Upper lobe of left lung (tissue), 6 donors: ENCODE data around the gene HSPG2. TPM values are rescaled to one million over a fixed set of nuclear protein-coding genes. Genes with fewer than 3 reads are reported as not detected.

Source experiments
- ATAC-seq, 2 donors: fragments of 200-7000 bp; cut with Tn5 transposase; one replicate each; pipeline ENCODE4 v1.9.1; 2022; ENCODE audit warnings: mild to moderate bottlenecking in 2 of 2, moderate library complexity in 2 of 2; ENCODE audit not compliant: low FRiP score in 2 of 2
- DNase-seq, 2 donors: peaks; one replicate each; pipeline ENCODE4 v3.0.0-alpha.2; 2019 to 2020
- H3K27ac ChIP-seq, 4 donors: fragments of 200-600 bp; sonication (generic); one replicate each; pipeline ENCODE4 v1.5.1; 2016 to 2019
- H3K27me3 ChIP-seq, 4 donors: fragments of 200-600 bp; sonication (generic); one replicate each; pipeline ENCODE4 v1.5.1; 2017 to 2019
- H3K36me3 ChIP-seq, 4 donors: fragments of 200-600 bp; sonication (generic); one replicate each; pipeline ENCODE4 v1.5.1; 2016 to 2019
- H3K4me1 ChIP-seq, 4 donors: fragments of 200-600 bp; sonication (generic); one replicate each; pipeline ENCODE4 v1.5.1; 2018 to 2019
- H3K4me3 ChIP-seq, 4 donors: fragments of 200-600 bp; sonication (generic); one replicate each; pipeline ENCODE4 v1.5.1; 2017 to 2019; ENCODE audit warnings: mild to moderate bottlenecking in 2 of 4, moderate library complexity in 1 of 4
- H3K9me3 ChIP-seq, 4 donors: fragments of 200-600 bp; sonication (generic); one replicate each; pipeline ENCODE4 v1.5.1; 2018 to 2019
- CTCF ChIP-seq, 6 experiments: fragments of 450-650 bp in 4 of 6; fragments of 200-600 bp in 2 of 6; sonication (generic) in 2 of 6; IDR thresholded peaks; one replicate each; pipeline ENCODE4 v1.5.1; 2016 to 2019; ENCODE audit warnings: antibody characterized with exemption in 6 of 6
- EP300 ChIP-seq, 4 donors: sonication (generic); formaldehyde crosslinking; IDR thresholded peaks; one replicate each; pipeline ENCODE4 v1.5.1; 2017; ENCODE audit warnings: antibody characterized with exemption in 4 of 4, control low read depth in 2 of 4
- POLR2A ChIP-seq, 4 donors: fragments of 450-650 bp; IDR thresholded peaks; one replicate each; pipeline ENCODE4 v1.5.1; 2016 to 2017; ENCODE audit warnings: antibody characterized with exemption in 4 of 4, mild to moderate bottlenecking in 2 of 4
- POLR2AphosphoS5 ChIP-seq, 2 donors: sonication (generic); formaldehyde crosslinking; IDR thresholded peaks; one replicate each; pipeline ENCODE4 v1.5.1; 2017; ENCODE audit warnings: antibody characterized with exemption in 2 of 2
- WGBS, 2 donors: methylation state at CpG; one replicate each; pipeline ENCODE4 v1.1.5; 2017 to 2018; 5-methylcytosine and 5-hydroxymethylcytosine counted together
- total RNA-seq, 6 donors: library from RNA; depleted of rRNA in 4 of 6; stranded (reverse); fragments of >200 nt in 4 of 6; gene quantifications; one replicate each; pipeline versions ENCODE4 v1.1.0 to v1.2.1, GENCODE V29; 2016 to 2021
- donor health status: DM: no; HTN: no; CAD: no; lungs with moderate emphysema.
- donor health status: DM: no; HTN: yes; CAD: no; lungs with severe emphysema.

The HSPG2 gene
- total RNA-seq, 6 donors from 2014 or later = 104 to 433 (median 227) TPM

DNA sequence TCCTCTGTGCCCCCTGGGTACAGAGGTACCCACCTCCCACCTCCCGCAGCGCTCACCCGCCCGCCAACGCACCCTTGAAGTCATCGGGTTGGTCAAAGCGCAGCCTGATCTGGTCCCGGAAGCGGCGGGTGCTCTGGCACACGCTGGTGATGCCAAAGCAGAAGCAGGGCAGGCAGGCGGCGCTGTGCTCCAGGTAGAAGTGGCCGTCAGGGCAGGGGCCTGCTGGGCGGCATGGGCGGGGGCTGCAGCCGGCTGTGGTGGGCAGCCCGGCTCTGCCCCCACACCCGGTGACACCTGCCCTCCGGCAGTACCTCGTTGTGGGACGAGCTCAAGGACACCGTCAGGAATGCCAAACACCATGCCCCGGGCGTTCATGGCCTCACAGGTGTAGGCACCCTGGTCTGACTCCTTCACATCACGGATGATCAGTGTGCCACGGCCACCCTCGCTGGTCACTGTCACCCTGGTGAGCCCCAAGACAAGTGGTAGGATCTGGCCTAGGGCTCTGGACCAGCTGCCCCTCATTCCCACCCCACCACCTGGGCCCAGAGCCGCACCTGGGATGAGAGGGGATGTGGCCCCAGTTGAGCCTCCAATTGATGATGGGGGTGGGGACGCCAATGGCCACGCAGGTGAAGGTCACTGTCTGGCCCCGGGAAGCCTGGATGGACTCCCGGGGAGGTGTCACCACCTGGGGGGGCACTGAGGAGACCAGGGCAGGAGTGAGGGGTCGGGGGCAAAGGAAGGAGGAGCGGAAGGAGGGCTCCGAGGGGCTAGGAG, 52.5 kb downstream of the HSPG2 start:
- no peak overlapping the region for H3K4me3 ChIP-seq
- no peak overlapping the region for H3K27ac ChIP-seq
- TF ChIP-seq POLR2AphosphoS5 (IDR thresholded peaks at IDR 0.05) = no peak
- no peak for TF ChIP-seq CTCF (IDR thresholded peaks at IDR 0.05)
- TF ChIP-seq EP300 (IDR thresholded peaks at IDR 0.05) = no peak
- TF ChIP-seq POLR2A (IDR thresholded peaks at IDR 0.05) = no peak
- WGBS, 2 donors = 93 to 94% methylated on average over 21 to 25 of the region's 36 CpGs
- no peaks in the 10 kb centered on the region for H3K27me3 ChIP-seq
- DNase-seq (peak in 1 of 2 donors; percentile 78), ATAC-seq (no peak)
- H3K4me1 ChIP-seq = no peaks in the 10 kb centered on the region
- H3K36me3 ChIP-seq = peaks cover 12 to 86% (median 54%) of the 10 kb centered on the region in 4 donors
- H3K9me3 ChIP-seq = no peaks in the 10 kb centered on the region

DNA sequence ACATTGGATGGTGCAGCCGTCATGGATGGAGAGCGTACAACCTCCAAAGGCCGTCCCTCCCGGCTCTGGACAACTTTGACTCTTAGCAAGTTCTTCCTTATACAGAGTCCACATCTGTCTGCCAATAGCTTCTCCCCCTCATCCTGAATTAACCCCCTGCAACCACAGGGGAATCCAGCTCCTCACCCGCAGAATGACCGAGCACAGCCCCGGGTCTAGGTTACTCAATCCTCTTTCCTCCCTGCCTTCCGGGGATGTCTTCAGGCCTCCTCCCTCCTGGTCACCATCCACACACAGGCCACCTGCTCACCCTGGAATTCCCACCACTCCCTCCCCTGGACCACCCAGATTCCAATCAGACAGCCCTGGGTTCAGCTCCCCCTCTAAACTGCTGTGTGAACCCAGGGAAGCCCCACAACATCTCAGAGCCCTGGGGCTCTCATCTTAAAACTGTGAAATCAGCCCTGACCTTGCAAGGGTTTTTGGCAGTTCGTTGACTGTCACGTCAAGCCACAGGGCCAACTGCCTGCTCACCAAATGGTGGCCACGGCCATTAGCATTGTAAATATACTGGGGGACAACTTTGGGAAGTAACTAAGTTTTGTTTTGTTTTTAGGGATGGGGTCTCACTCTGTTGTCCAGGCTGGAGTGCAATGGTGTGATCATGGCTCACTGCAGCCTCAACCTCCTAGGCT, 54.2 kb downstream of the HSPG2 start:
- 71 to 83% methylated on average over 11 of the region's 11 CpGs for whole genome bisulfite sequencing, 2 donors
- no peaks in the 10 kb centered on the region for H3K4me1 ChIP-seq
- no peak overlapping the region for H3K27ac ChIP-seq
- no peak for TF ChIP-seq EP300 (IDR thresholded peaks at IDR 0.05)
- TF ChIP-seq CTCF (IDR thresholded peaks at IDR 0.05) = no peak
- no peak for TF ChIP-seq POLR2A (IDR thresholded peaks at IDR 0.05)
- TF ChIP-seq POLR2AphosphoS5 (IDR thresholded peaks at IDR 0.05) = no peak
- no peak for DNase-seq
- no peak overlapping the region for H3K4me3 ChIP-seq
- peaks cover 15 to 85% (median 60%) of the 10 kb centered on the region in 4 donors for H3K36me3 ChIP-seq
- no peak for ATAC-seq
- no peaks in the 10 kb centered on the region for H3K9me3 ChIP-seq
- no peaks in the 10 kb centered on the region for H3K27me3 ChIP-seq

DNA sequence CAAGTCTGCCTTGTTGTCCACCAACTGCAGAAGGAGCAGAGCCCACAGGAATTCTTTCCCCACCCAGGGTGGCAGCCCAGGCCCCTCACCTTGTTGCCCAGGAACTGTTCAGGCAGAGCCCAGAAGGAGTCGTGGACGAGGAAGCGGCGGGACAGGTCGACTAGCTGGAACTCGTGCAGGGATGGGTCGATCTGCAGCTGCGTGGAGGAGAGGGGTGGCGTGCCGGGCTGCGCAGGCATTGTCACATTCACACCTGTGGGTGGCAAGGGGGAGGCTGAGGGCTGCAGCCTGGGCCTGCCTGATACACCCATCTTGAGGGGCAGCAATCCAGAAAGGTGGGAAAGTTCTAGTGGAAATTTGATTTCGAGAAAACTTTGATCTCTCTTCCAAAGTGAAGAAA, 55.9 kb downstream of the HSPG2 start:
- Histone ChIP-seq H3K36me3 (peaks cover 12 to 81% (median 56%) of the 10 kb centered on the region in 4 donors), H3K27me3 (no peaks in the 10 kb centered on the region), H3K9me3 (no peaks in the 10 kb centered on the region), H3K4me3 (no peak overlapping the region), H3K4me1 (no peaks in the 10 kb centered on the region), H3K27ac (no peak overlapping the region)
- DNase-seq = peak in 1 of 2 donors; percentile 60
- TF ChIP-seq EP300 (IDR thresholded peaks at IDR 0.05) (no peak), POLR2AphosphoS5 (IDR thresholded peaks at IDR 0.05) (no peak)
- 92 to 97% methylated on average over 12 of the region's 12 CpGs for WGBS, 2 donors
- no peak for ATAC-seq

- DNase-seq (no peak), ATAC-seq (no peak)
- WGBS, 2 donors = 84 to 93% methylated on average over 10 to 15 of the region's 16 CpGs
- Histone ChIP-seq H3K4me1 (no peaks in the 10 kb centered on the region), H3K4me3 (no peak overlapping the region), H3K27me3 (no peaks in the 10 kb centered on the region), H3K36me3 (peaks cover 18 to 81% (median 56%) of the 10 kb centered on the region in 4 donors), H3K9me3 (no peaks in the 10 kb centered on the region), H3K27ac (no peak overlapping the region)
- TF ChIP-seq POLR2AphosphoS5 (IDR thresholded peaks at IDR 0.05) (no peak), EP300 (IDR thresholded peaks at IDR 0.05) (no peak), CTCF (IDR thresholded peaks at IDR 0.05) (no peak), POLR2A (IDR thresholded peaks at IDR 0.05) (no peak)
These were observed 56.5 kb downstream of the HSPG2 start for GRCh38 chr1:21880619-21880970.

- H3K36me3 ChIP-seq = peaks cover 20 to 81% (median 56%) of the 10 kb centered on the region in 4 donors
These were observed 57.0 kb downstream of the HSPG2 start for GRCh38 chr1:21879928-21880618.

More at GRCh38 chr1:21879928-21880618, 57.0 kb downstream of the HSPG2 start:
- no peak for TF ChIP-seq POLR2AphosphoS5 (IDR thresholded peaks at IDR 0.05)
- no peak for TF ChIP-seq CTCF (IDR thresholded peaks at IDR 0.05)
- no peak for TF ChIP-seq EP300 (IDR thresholded peaks at IDR 0.05)
- no peak for TF ChIP-seq POLR2A (IDR thresholded peaks at IDR 0.05)
- 91 to 96% methylated on average over 6 to 19 of the region's 19 CpGs for WGBS, 2 donors
- Histone ChIP-seq H3K27ac (no peak overlapping the region), H3K4me3 (no peak overlapping the region), H3K9me3 (no peaks in the 10 kb centered on the region), H3K27me3 (no peaks in the 10 kb centered on the region), H3K4me1 (no peaks in the 10 kb centered on the region)
- ATAC-seq = no peak
- peak in 1 of 2 donors; percentile 80 for DNase-seq
